HUDEP-2 (cell line): ENCODE measurements around the gene GAB4.

ENCODE experiments used
- DNase-seq, 76 experiments: peaks; one replicate each; lab custom pipeline; 2025; ENCODE audit not compliant: unreplicated experiment in 76 of 76; lab: John Stamatoyannopoulos, UW

The GAB4 gene

GRCh38 chr22:16989915-16990314 is 18.1 kb downstream of the GAB4 start:
- no peak for DNase-seq

- no peak for DNase-seq
These were observed 19.8 kb downstream of the GAB4 start for GRCh38 chr22:16988257-16988656.

- no peak for DNase-seq
These were observed 20.2 kb downstream of the GAB4 start for GRCh38 chr22:16987822-16988221.

GRCh38 chr22:16975155-16975885 is 32.7 kb downstream of the GAB4 start:
- DNase-seq = no peak

GRCh38 chr22:16974298-16975084 is 33.5 kb downstream of the GAB4 start:
- no peak for DNase-seq

- no peak for DNase-seq
These were observed 34.3 kb downstream of the GAB4 start for GRCh38 chr22:16973591-16974297.

GRCh38 chr22:16972311-16972710 is 35.7 kb downstream of the GAB4 start:
- no peak for DNase-seq

- no peak for DNase-seq
These were observed 37.6 kb downstream of the GAB4 start for GRCh38 chr22:16970446-16970845.

- DNase-seq = no peak
These were observed 38.3 kb downstream of the GAB4 start for GRCh38 chr22:16969508-16970327.

GRCh38 chr22:16968218-16968595 is 39.8 kb downstream of the GAB4 start:
- no peak for DNase-seq

GRCh38 chr22:16967453-16968217 is 40.4 kb downstream of the GAB4 start:
- DNase-seq = no peak

- DNase-seq = no peak
These were observed 41.8 kb downstream of the GAB4 start for GRCh38 chr22:16966251-16966650.

- DNase-seq = no peak
These were observed 42.5 kb downstream of the GAB4 start for GRCh38 chr22:16965560-16965959.

- DNase-seq = no peak
These were observed 42.9 kb downstream of the GAB4 start for GRCh38 chr22:16965083-16965482.

GRCh38 chr22:16964366-16964765 is 43.7 kb downstream of the GAB4 start:
- no peak for DNase-seq

GRCh38 chr22:16963189-16963945 is 44.7 kb downstream of the GAB4 start:
- no peak for DNase-seq

- no peak for DNase-seq
These were observed 45.5 kb downstream of the GAB4 start for GRCh38 chr22:16962501-16962900.

GRCh38 chr22:16961477-16962186 is 46.4 kb downstream of the GAB4 start:
- DNase-seq = no peak

GRCh38 chr22:16960884-16961249 is 47.2 kb downstream of the GAB4 start:
- no peak for DNase-seq
